ENCODE measurements around the gene MARK4.
A peak's percentile ranks its signal among the peaks of the same experiment; 100 is the strongest.
"Not testable (repeated sequence)": the region's sequence is repeated elsewhere in the genome, so short reads cannot be mapped to it uniquely, and the experiment has no call there.

MARK4 gene

DNA sequence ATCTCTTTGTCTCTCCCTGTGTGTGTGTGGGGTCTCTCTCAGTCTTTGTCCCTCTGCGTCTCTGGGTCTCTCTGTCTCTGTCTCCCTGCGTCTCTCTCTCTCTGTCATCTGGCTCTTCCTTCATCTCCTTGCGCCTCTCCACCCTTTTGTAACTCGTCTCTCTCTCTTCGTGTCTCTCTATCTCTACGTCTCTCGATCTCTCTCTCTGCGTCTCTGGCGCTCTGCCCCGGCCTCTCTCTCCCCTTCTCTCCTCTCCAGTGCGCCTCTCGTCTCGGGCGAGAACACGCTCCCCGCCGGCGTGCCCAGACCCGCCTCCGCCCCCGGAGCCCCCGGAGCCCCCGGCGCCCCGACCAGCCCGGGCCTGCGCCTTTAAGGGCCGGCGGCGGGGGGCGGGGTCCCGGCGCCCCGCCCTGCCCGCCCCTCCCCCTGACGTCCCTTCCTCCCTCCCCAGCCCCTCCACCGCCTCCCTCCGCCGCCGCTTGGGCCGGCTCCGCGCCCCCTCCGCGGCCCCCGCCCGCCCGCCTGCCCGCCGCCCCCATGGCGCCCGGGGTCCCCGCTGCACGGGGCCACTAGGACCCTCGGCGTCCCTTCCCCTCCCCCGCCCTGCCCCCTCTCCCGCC, at the start of gene MARK4:
MARK4 (plus strand) TSS at position 440 of the 620 bp plus-strand sequence. CDS start 318 bp downstream, outside the sequence.
- peak; percentile 50 for DNase-seq

DNA sequence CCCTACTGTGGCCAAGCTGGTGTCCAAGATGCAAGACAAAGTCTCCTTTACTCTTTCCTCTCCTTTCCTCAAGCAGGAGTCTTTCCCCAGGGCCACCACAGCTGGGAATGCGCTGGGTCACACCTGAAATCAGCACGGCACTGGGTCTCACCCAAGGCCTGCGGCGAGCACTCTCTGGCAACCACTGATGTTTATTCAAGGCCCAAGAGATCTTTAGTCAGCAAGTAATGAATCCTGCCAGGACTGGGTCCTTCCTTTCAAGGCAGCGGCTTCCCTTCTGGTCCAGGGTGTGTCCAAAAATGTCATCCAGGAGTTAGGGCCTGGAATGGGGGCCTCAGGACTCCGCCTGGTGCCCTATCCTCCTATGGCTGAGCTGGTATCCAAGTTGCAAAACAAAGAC, 48.4 kb upstream of the MARK4 start:
- no peak for DNase-seq

DNA sequence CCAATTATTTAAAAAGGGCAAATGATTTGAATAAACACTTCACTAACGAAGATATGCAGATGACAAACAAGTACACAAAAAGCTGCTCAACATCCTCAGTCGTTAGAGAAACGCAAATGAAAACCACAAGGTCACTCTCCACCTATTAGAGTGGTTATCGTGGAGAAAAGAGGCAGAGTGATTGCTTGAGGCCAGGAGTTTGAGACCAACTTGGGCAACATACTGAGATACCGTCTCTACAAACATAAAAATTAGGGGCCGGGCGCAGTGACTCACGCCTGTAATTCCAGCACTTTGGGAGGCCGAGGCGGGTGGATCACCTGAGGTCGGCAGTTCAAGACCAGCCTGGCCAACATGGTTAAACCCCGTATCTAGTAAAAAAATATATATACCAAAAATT, 45.3 kb upstream of the MARK4 start:
- DNase-seq, result no peak

DNA sequence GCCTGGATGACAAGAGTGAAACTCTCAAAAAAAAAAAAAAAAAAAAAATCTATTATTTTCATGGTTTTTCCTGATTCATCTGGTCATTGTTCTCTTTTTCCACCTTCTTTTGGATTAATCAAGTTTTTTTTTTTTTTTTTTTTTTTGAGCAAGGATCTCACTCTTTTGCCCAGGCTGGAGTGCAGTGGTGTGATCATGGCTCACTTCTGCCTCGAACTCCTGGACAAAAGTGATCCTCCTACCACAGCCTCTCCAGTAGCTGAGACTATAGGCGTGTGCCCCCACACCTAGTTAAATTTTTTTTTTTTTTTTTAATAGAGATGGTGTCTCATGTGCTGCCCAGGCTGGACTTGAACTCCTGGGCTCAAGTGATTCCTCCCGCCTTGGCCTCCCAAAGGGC, 44.7 kb upstream of the MARK4 start:
- DNase-seq, result no peak

DNA sequence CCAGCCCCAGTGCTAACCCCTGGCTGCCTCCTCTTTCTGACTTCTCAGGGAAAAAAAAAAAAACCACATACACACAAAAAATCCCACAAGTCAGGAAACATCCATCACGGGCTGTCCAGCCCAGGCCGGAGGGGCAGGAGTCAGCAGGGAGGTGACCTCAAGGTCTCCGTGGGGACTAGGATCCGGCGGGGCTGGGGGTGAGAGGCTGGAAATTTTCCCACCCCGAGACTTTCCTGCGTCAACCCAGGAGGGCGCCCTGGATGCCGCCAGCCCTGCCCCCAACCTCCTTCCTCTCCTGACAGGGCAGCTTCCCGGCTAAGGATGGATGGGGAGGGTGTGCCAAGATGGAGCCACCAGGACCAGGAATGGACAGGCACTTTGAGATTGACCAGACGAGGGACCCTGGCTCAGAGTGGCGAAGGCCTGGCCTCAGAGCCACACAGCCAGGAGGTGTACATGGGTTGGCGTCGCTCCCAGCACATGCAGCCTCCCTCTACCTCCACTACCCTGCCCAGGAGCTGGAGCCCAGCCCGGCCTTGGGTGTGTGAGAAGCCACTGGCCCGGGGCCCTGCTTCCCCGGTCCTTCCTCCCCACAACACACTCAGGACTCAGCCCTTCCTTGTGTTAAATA, 39.2 kb upstream of the MARK4 start:
- no peak for DNase-seq

DNA sequence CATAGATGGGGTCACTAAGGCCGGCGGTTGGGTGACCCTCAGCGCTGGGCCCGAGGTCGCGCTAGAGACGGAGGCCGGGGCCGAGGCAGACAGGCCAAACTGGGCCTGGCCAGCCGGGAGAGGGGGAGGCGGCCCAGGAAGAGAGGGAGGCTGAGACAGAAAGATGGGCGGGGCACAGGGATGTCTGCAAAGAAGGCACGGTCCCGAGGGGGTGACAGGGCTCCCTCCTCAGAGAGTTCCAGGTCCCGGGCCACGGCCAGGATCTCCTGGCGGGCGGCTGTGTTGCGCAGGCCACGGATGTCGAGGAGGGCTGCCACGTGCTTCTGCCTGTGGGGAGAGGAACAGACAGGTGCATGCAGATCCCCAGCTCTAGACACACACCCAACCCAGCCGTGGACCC, 38.0 kb upstream of the MARK4 start:
- no peak for DNase-seq

DNA sequence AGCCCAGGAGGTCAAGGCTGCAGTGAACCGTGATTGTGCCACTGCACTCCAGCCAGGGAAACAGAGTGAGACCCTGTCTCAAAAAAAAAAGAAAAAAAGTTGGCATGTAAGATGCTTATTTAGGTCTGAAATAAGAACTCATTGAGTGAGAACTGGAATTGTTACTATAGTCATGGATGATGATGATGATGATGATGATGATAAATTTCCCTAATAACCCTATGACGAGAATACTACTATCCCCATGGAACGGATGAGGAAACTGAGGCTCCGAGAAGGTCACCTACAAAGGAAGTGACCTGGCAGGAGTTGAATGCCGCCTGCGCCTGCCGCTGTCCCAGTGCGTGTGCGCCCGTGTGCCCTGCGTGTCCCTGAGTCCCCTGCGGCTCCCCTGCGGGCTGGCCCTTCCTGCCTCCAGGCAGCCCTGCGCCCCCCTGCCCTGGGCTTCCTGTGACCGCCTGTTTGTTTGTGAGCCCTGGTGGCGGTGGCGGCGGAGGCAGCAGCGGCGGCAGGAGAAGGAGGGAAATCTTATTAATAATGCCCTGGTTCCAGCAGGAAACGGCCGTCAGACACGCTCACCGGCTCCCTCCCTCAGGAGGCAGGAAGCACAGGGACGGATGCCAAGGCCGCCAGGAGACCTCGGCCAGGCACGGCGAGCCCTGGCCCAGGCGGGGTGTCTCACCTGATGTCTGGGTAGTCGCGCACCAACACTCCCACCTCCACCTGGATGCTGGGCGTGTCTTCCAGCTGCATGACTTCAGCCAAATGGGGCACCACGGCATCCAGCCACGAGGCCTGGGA, 35.5 kb upstream of the MARK4 start:
- peak; percentile 50 for DNase-seq

DNA sequence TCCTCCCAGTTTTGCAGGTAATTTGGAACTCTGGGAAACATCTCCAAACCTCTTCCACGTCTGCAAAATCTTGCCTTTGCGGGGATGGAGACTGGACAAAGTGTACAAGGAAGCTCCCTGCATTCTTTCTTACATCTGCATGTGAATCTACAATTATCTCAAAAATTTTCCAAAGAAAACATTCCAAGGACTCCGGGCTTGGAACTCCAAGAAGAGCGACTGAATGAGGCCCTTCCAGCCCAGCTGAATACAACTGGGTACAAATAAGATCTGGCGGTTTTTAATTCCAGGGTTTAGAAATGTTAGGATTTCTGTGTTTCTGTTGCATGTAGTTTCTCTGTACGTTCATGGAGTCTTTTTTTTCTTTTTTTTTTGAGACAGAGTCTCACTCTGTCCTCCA, 34.4 kb upstream of the MARK4 start:
- DNase-seq, result no peak

DNA sequence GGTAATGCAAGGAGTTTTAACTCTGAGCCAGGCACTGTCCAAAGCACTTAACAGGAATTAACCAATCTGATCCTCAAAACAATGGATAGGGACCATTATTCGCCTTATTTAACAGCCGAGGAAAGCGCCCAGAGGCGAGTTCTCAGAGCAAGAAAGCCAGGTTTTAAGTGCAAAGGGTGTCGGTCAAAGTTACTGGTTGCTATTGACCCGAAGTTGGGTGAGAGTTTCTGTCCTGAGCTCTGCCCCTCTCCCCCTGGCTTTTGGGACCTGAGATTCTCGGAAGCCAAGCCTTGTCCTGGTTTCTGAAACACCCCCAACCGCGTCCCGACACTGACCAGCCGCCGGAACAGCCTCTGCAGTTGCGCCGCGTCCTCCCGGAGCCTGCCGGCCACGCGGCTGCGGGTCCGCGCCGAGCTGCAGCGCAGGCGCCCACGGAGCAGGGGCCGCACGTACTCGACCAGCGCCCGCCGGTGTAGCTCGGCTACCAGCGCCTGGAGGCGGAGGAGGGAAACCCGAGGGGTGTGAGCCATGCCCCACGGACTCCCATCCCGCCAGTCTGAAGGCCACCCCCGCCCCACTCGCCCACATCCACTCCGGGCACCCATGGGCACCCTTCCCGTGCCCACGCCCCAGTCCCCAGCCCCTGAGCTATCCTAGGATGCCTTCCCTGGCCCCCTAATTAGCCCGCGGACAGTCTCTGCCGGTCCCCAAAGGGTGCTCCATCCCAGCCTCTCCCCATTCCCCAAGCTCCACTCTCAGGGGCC, 33.7 kb upstream of the MARK4 start:
- peak; percentile 63 for DNase-seq

DNA sequence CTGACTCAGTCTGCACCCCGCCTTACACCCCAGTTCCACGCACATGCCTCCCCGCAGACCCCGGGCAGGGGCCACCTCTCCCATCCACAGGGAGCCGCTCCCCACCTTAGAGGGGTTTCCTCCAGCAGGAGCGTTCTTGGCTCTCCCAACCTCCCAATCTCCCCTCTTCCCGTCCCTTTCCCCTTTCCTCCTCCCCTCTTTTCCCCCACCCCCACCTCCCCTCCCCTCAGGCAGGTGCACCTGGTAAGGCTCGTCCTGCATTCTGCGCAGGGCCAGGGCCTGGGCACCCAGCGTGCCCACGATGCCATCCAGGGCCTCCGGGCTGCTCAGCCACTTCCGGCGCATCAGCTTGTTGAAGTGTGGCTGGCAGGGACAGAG, 33.1 kb upstream of the MARK4 start:
- DNase-seq, result no peak

DNA sequence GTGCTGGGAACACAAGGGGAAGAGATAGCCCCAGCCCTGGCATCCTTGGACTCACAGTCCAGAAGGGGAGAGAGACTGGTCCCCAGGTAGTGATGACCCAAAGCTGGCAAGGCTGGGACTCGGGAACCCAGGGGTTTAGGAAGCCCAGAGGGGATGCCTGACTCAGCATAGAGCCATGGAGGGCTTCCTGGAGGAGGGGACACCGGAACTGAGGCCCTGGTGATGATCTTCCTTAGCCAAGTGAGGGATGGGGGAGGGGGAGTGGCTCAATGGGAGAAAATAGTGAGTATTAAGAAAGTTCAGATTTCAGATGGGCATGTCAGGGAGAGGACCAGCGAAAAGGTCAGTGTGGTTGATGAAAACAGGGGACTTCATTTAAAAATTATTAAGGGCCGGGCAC, 32.6 kb upstream of the MARK4 start:
- no peak for DNase-seq

DNA sequence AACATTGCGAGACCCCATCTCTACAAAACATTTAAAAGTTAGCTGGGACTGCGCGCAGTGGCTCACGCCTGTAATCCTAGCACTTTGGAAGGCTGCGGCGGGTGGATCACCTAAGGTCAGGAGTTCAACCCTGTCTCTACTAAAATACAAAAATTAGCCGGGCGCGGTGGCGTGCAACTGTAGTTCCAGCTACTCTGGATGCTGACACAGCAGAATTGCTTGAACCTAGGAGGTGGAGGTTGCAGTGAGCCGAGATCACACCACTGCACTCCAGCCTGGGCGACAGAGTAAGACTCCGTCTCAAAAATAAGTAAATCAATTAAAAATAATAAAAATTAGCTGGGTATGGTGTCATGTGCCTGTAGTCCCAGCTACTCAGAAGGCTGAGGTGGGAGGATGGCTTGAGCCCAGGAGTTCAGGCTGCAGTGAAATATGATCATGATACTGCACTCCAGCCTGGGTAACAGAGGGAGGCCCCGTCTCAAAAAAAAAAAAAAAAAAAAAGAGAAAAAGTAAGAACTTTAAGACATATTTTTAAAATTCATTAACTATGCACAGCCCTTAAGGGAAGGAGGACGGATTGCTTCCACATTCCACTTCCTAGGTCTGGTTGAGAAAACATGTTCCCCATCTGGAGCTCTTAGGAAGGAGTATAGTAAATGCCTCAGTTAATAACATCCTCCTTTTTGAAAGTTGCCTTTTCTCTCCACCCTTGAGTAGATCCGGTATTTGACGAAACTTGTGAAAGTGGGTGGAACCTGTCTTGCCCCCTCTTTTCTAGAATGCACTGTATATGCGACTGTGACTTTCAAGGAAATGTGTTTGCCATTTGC, 31.9 kb upstream of the MARK4 start:
- DNase-seq, result no peak

DNA sequence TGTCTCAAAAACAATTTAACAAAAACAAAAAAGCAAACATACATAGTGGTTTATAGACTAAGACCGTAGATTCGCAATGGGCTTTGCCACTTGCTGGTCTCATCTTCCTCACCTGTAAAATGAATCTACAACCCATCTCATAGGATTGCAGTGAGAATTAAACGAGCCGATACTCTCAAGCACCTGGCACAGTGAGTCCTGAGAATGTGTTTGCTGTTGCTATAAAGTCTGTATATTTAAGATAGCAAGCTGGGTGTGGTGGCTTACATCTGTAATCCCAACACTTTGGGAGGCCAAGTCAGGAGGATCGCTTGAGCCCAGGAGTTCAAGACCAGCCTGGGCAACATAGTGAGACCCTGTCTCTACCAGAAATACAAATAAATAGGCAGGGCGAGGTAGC, 28.3 kb upstream of the MARK4 start:
- DNase-seq, result no peak

DNA sequence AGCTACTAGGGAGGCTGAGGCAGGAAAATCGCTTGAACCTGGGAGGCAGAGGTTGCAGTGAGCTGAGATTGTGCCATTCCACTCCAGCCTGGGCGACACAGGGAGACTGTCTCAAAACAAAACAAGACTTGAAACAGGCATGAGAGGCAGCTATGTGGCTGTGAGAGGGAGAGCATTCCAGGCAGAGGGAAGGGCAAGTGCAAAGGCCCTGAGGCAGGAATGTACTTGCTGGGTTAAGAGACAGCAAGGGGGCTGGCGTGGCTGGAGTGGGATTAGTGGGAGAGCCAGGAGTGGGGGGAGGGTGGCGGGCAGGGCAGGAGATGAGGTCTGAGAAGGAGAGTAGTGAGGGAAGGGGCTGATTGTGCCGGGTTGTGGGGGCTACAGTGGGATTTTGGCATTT, 27.2 kb upstream of the MARK4 start:
- no peak for DNase-seq

DNA sequence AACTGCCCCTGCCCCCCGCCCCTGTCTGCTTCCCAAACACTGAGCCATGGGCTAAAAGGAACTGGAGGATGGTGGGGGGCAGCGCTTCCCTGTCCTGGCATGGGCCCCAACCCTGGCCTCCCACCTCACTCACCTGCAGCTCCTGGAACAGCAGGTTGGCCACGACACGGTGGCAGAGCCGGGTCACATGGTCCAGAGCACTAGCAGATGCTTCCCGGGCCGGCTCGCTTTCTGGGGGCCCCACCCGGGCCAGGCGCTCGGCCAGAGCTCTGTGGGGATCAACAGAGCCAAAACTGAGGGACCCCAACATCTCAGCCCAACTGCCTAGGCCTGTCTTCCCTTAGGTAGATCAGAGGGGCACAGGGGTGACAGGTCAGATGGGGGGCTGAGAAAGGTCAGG, 26.4 kb upstream of the MARK4 start:
- no peak for DNase-seq

DNA sequence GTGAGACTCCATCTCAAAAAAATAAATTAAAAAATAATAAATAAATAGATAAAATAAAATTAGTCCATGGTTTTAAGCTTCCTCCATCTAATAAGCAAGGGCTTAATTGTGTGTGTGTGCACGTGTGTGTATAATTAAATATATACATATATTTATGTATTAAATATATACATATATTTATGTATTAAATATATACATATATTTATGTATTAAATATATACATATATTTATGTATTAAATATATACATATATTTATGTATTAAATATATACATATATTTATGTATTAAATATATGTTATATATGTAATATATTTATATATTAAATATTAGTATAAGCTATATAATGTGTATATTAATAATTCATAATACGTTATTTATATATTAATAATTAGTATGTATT, 22.0 kb upstream of the MARK4 start:
- DNase-seq, result not testable (repeated sequence)

DNA sequence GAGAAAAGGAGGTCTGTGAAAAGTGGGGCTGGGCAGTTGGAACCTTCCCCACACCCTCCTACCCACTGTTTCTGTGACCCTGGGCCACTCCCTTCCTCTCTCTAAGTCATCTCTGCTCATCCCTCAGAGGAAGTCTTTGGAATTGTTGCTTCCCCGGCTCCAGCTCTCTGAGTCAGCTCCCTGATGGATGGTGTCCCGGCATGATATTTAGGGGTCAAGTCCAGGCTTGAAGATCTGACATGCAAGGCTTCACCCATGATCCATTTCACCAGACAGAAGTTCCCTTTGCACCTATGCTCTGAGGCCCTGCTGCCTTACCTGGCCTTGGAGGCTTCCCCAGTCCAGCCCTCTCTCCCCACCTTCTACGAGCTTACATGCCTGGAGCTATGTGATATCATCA, 19.2 kb upstream of the MARK4 start:
- no peak for DNase-seq

DNA sequence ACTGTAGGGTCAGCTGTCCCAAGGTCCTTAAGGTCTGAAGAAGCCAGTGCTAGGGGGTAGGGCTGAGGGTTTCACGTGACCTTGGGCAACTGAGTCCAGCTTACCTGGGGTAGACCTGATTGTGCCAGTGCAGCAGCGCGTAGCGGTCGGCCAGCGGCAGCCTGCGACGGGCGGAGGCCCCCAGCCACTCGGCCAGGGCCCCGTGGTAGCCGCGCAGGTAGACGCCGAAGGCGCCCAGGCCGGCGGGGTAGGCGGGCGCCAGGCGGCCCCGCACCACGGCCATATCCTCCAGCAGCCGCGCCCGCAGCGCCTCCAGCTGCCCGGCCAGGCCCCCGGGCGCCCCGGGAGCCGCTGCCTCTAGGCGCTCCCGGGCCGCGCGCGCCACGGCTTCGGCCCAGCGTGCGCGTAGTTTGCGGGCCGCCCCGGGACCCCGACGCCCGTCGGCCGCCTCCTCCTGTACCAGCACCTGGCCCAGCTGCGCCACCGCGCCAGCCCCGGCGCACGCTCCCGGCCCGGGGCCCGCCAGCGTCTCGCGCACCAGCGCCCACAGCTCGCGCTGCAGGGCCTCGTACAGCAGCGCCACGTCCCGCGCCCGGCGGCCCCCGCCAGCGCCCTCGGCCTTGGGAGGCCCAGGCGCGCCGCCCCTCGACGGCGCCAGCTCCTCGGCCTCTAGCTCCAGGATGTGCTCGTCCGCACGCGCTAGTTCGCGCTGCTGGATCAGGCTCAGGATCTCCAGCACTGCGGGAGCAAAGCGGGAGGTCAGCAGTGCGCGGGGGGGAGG, 16.8 kb upstream of the MARK4 start:
- no peak for DNase-seq

DNA sequence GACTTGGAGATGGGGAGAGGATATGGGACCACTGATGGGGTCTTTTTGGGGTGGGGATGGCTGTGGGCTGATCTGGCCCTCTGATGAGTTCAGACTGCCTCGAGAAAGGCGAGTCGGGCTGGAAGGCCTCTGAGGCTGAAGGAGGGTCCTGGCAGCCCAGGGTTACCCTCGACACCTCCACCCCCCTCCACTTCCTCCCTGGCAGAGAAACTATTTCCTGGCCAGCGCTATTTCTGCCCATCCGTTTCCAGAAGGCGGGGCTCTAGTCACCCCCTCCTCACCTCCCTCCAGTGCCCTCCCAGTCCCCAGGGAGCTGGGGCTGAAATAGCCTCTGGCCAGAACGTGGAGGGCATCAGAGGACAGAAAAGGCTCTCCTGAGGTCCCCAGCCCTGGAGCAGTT, 15.6 kb upstream of the MARK4 start:
- DNase-seq, result no peak

DNA sequence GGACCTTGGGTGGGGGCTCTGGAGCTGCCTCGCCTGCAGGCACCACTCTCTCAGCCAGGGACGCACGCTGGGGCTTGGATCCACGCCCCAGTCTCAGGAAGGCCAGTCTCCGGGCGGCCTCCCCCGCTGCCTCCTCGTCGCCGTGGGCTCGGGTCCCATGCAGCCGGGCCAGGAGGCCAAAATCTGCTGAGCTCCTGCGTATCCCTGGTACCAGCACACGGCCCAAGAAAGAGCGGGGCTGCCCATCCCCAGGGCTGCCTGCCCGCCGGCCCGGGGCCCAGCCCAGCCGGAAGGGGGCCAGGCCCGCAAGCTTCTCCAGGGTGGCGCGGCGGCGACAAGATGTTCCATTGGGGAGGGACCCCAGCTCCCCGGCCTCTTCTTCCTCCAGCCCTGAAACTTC, 12.5 kb upstream of the MARK4 start:
- no peak for DNase-seq

DNA sequence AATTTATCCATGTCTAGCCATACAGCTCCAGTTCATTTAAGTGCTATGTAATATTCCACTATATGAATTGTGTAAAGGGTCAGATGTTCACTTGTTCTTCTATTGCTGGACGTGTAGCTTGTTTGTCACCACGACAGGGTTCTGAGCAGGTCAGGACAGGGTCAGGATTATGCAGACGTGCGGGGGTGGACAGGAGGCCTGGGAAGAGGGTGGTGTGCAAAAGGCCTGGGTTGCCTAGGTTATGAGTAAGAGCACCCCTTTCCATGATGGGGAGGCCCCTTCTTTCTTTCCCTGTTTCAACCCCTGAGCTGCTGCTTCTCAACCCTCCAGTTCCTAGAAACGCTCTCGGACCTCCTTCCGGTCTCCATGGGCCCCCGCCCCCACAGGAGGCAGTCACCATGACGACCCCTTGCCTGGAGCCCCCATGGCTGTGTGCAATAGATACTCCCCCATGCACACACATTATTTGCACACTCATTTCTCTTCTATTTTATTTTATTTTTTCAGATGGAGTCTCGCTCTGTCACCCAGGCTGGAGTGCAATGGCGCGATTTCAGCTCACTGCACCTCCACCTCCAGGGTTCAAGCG, 7.8 kb upstream of the MARK4 start:
- DNase-seq, result no peak

Measured in retina (tissue), 1 donor.